Brain microvascular endothelial cell (primary cell): ENCODE data around the gene CENPX.
"Not testable (repeated sequence)": the region's sequence is repeated elsewhere in the genome, so short reads cannot be mapped to it uniquely, and the experiment has no call there.

ENCODE experiments used
- DNase-seq: peaks from one replicate; pipeline ENCODE4 v3.0.0-alpha.2; 2020
- H3K27ac ChIP-seq: fragments of 250-450 bp; sonication (Bioruptor Pico); 2 replicates; pipeline ENCODE4 v1.5.1; 2020; ENCODE audit warnings: mild to moderate bottlenecking, moderate library complexity
- H3K27me3 ChIP-seq: fragments of 250-450 bp; sonication (Bioruptor Pico); replicated peaks from 2 replicates; pipeline ENCODE4 v1.5.1; 2020; ENCODE audit warnings: mild to moderate bottlenecking
- H3K36me3 ChIP-seq: fragments of 250-450 bp; sonication (Bioruptor Pico); replicated peaks from 2 replicates; pipeline ENCODE4 v1.5.1; 2020; ENCODE audit warnings: mild to moderate bottlenecking
- H3K4me3 ChIP-seq: 2 replicates; pipeline ENCODE4 v1.5.1; 2011; ENCODE audit warnings: low read depth, mild to moderate bottlenecking, control low read depth, low read length, moderate library complexity
- in situ Hi-C: cut with HindIII; loops from 2 replicates; pipeline ENCODE4 v1.10.0; 2017; ENCODE audit warnings: low sequenced_read_pairs, low pct_ligation_motif_present
- TF ChIP-seq, protein P1 (sequence below): IDR thresholded peaks from 2 replicates; pipeline ENCODE4 v1.5.1; 2011; ENCODE audit warnings: low read depth, mild to moderate bottlenecking, moderate library complexity, low read length, control low read depth, inconsistent platforms; ENCODE audit errors: missing control alignments

Gene CENPX

DNA sequence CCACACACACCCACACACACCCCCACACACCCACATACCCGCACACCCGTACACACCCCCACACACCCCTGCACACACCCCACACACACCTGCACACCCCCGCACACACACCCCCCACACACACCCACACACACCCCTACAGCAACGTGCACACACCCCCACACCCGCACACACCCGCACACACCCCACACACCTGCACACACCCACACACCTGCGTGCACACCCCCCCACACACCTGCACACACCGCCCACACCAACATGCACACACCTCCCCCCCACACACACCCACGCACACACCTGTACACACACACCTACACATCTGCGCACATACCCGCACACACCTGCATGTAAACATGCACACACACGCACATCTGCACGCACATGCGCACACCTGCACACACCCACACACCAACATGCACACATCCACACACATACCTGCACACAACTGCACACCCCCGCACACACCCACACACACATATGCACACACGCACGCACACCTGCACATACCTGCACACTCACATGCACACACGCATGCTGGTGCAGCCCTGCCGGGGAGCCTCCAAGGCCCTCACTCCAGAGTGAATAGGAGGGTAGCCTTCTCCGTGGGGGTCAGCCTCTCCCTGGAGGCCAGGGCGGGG, 37.8 kb downstream of the CENPX start:
- in situ Hi-C loops: no loop called here
- DNase-seq: no peak
- peaks cover 13% of the 10 kb centered on the region for H3K36me3 ChIP-seq
- no peaks in the 10 kb centered on the region for H3K27me3 ChIP-seq
- TF ChIP-seq, protein P1, sequence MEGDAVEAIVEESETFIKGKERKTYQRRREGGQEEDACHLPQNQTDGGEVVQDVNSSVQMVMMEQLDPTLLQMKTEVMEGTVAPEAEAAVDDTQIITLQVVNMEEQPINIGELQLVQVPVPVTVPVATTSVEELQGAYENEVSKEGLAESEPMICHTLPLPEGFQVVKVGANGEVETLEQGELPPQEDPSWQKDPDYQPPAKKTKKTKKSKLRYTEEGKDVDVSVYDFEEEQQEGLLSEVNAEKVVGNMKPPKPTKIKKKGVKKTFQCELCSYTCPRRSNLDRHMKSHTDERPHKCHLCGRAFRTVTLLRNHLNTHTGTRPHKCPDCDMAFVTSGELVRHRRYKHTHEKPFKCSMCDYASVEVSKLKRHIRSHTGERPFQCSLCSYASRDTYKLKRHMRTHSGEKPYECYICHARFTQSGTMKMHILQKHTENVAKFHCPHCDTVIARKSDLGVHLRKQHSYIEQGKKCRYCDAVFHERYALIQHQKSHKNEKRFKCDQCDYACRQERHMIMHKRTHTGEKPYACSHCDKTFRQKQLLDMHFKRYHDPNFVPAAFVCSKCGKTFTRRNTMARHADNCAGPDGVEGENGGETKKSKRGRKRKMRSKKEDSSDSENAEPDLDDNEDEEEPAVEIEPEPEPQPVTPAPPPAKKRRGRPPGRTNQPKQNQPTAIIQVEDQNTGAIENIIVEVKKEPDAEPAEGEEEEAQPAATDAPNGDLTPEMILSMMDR: no peak
- no peak overlapping the region for H3K4me3 ChIP-seq
- no peak overlapping the region for H3K27ac ChIP-seq

DNA sequence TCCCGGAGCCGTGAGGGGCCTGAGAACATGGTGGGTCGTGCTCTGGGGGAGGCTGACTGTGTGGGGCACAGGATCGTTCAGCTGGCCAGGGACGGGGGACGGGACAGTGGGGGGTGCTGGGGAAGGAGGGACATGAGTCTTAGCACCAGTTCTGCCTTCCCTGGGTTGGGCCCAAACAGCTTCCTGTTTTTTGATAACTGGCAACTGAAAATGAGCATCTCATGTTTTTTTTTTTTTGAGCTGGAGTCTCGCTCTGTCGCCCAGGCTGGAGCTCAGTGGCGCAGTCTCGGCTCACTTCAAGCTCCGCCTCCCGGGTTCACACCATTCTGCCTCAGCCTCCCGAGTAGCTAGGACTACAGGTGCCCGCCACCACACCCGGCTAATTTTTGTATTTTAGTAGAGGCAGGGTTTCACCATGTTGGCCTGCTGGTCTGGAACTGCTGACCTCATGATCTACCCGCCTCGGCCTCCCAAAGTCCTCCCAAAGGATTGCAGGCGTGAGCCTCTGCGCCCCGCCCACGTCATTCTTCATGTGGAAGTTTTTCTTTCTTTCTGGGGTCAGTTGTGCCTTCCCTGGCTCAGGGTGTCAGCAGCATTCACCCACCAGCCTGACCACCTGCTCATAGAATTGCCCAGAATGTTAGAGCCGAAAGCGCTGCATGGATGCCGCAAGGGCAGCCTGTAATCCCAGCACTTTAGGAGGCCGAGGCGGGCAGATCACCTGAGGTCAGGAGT, 38.9 kb downstream of the CENPX start:
- Histone ChIP-seq H3K27me3 (no peaks in the 10 kb centered on the region), H3K36me3 (peaks cover 13% of the 10 kb centered on the region), H3K4me3 (no peak overlapping the region), H3K27ac (no peak overlapping the region)
- TF ChIP-seq, protein P1: no peak
- in situ Hi-C loops: no loop called here
- no peak for DNase-seq

DNA sequence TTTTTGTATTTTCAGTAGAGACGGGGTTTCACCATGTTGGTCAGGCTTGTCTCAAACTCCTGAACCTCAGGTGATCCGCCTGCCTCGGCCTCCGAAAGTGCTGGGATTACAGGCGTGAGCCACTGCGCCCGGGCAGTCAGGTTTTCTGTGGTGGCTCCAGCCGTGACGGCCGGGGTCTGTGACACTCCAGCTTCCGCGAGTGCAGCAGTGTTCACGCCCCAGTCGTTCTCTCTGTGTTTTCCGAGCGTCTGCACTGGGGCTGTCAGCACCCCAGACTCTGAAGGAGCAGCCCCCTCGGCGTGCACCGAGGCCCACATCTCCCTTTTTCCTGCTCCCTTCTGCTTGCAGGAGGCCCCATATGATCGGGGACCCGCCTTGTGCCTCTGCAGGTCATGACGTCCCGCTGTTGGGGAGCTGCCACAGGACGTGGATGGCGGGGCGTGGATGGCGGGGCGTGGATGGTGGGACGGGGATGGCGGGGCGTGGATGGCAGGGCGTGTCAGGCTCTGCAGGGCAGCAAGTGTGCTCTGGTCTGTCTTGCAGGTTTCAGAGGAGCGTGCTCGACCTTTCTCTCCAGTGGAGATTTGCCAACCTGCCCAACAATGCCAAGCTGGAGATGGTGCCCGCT, 39.6 kb downstream of the CENPX start:
- TF ChIP-seq, protein P1: no peak
- H3K27me3 ChIP-seq: no peaks in the 10 kb centered on the region
- no peak overlapping the region for H3K27ac ChIP-seq
- peaks cover 13% of the 10 kb centered on the region for H3K36me3 ChIP-seq
- in situ Hi-C loops: no loop called here
- no peak overlapping the region for H3K4me3 ChIP-seq
- DNase-seq: no peak

DNA sequence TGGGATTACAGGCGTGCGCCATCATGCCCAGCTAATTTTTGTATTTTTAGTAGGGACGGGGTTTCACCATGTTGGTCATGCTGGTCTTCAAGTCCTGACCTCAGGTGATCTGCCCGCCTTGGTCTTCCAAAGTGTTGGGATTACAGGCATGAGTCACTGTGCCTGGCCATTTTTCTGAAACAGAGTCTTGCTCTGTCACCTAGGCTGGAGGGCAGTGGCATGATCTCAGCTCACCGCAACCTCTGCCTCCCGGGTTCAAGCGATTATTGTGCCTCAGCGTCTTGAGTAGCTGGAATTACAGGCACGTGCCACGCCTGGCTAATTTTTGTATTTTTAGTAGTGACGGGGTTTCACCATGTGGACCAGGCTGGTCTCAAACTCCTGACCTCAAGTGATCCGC, 41.2 kb downstream of the CENPX start:
- DNase-seq, H3K4me3 ChIP-seq, H3K27me3 ChIP-seq, H3K27ac ChIP-seq, in situ Hi-C loops: not testable (repeated sequence)
- peaks cover 13% of the 10 kb centered on the region for H3K36me3 ChIP-seq

DNA sequence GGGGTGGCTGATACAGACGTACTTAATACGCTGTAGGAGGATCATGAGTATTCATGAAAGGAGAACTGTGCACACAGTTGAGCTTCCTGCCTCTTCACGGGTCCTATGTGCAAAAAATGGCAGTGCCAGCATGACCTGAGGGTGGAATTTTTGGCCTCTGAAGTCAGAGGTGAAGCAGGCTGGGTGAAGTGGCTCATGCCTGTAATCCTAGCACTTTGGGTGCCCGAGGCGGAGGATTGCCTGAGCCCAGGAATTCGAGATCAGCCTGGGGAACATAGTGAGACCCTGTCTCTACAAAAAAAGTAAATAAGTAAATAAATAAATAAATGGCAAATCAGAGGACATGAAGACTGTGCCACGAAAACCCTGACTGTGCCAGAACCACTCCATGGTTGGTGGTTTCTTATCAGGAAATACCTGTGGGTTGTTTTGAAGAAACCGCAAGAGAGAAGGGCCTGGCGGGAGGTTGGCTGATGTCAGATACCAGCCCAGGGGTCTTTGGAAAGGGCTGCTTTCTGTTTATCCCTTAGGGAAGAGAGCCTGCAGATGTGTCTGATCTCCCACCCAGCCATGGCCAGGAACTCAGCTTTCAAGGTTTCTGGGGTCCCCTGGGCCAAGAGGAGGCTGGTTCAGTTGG, 41.9 kb downstream of the CENPX start:
- no peaks in the 10 kb centered on the region for H3K27me3 ChIP-seq
- TF ChIP-seq, protein P1: no peak
- no peak for DNase-seq
- H3K27ac ChIP-seq: no peak overlapping the region
- in situ Hi-C loops: no loop called here
- peaks cover 11% of the 10 kb centered on the region for H3K36me3 ChIP-seq
- no peak overlapping the region for H3K4me3 ChIP-seq

DNA sequence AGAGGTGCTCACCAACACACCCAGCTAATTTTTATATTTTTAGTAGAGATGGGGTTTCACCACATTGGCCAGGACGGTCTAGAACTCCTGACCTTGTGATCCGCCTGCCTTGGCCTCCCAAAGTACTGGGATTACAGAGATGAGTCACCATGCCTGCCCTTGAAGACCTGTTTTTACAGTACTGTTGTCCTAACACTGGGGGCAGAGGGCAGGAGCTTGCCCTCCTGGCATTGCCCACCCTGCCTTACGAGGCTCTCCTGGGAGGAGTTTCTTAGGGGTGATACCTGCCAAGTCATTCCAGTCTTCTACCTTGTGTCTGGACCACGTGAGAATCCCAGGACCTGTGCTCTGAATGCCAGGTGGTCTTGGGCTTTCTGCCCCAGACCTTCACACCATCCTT, 42.6 kb downstream of the CENPX start:
- in situ Hi-C loops: no loop called here
- DNase-seq: no peak
- Histone ChIP-seq H3K36me3 (peaks cover 6% of the 10 kb centered on the region), H3K4me3 (no peak overlapping the region), H3K27me3 (no peaks in the 10 kb centered on the region), H3K27ac (no peak overlapping the region)
- TF ChIP-seq, protein P1: no peak
